Skeletal muscle tissue (tissue), 4 donors: ENCODE data around the gene CAMKK1. TPM values are rescaled to one million over a fixed set of nuclear protein-coding genes. Genes with fewer than 3 reads are reported as not detected.

Experiments
- H3K27ac ChIP-seq: one replicate; pipeline ENCODE4 v1.7.0; 2013; ENCODE audit warnings: mild to moderate bottlenecking, low read depth, low read length, inconsistent platforms
- H3K27me3 ChIP-seq, 3 donors: one replicate each; pipeline ENCODE4 v1.7.0; 2013; ENCODE audit warnings: low read length in 3 of 3; ENCODE audit not compliant: control insufficient read depth in 3 of 3, insufficient read depth in 3 of 3
- H3K36me3 ChIP-seq, 3 donors: one replicate each; pipeline ENCODE4 v1.7.0; 2013; ENCODE audit warnings: low read length in 3 of 3; ENCODE audit not compliant: control insufficient read depth in 3 of 3, insufficient read depth in 3 of 3
- H3K4me1 ChIP-seq, 3 donors: one replicate each; pipeline ENCODE4 v1.7.0; 2013; ENCODE audit warnings: low read length in 3 of 3, mild to moderate bottlenecking in 3 of 3; ENCODE audit not compliant: control insufficient read depth in 3 of 3, insufficient read depth in 3 of 3
- H3K4me3 ChIP-seq, 3 donors: one replicate each; pipeline ENCODE4 v1.7.0; 2013; ENCODE audit warnings: low read length in 3 of 3
- H3K9ac ChIP-seq, 3 donors: one replicate each; pipeline ENCODE4 v1.7.0; 2013; ENCODE audit warnings: low read length in 3 of 3, mild to moderate bottlenecking in 3 of 3, moderate library complexity in 2 of 3, low read depth in 1 of 3
- H3K9me3 ChIP-seq, 3 donors: one replicate each; pipeline ENCODE4 v1.7.0; 2013; ENCODE audit warnings: low read length in 3 of 3; ENCODE audit not compliant: control insufficient read depth in 3 of 3
- total RNA-seq: library from RNA; depleted of rRNA; stranded (reverse); fragments of >200 nt; gene quantifications from one replicate; pipeline ENCODE4 v1.2.3, GENCODE V29; 2014
- donor health status: Osteomylitis.

Gene CAMKK1
- total RNA-seq, 1 donor from 2014 or later, result 4.2 TPM

- Histone ChIP-seq H3K27ac (no peak overlapping the region), H3K36me3 (peaks cover 0 to 13% (median 9%) of the 10 kb centered on the region in 3 donors), H3K27me3 (no peaks in the 10 kb centered on the region), H3K9ac (no peak overlapping the region), H3K9me3 (no peaks in the 10 kb centered on the region), H3K4me3 (no peak overlapping the region), H3K4me1 (peaks cover 17 to 48% (median 40%) of the 10 kb centered on the region in 3 donors)
Measured at GRCh38 chr17:3884188-3884587, 8.7 kb downstream of the CAMKK1 start.

GRCh38 chr17:3882276-3882675 lies 10.6 kb downstream of the CAMKK1 start:
- Histone ChIP-seq H3K4me3 (no peak overlapping the region), H3K9ac (no peak overlapping the region), H3K9me3 (no peaks in the 10 kb centered on the region), H3K27ac (no peak overlapping the region), H3K4me1 (peaks cover 9 to 46% (median 34%) of the 10 kb centered on the region in 3 donors), H3K27me3 (no peaks in the 10 kb centered on the region), H3K36me3 (peaks cover 0 to 13% (median 9%) of the 10 kb centered on the region in 3 donors)

GRCh38 chr17:3880983-3881382 lies 11.9 kb downstream of the CAMKK1 start:
- Histone ChIP-seq H3K4me1 (peaks cover 6 to 43% (median 34%) of the 10 kb centered on the region in 3 donors), H3K27me3 (no peaks in the 10 kb centered on the region), H3K36me3 (peaks cover 4 to 13% (median 9%) of the 10 kb centered on the region in 3 donors), H3K9me3 (no peaks in the 10 kb centered on the region), H3K4me3 (no peak overlapping the region), H3K9ac (no peak overlapping the region), H3K27ac (no peak overlapping the region)

- Histone ChIP-seq H3K36me3 (peaks cover 7 to 10% (median 7%) of the 10 kb centered on the region in 3 donors), H3K4me3 (no peak overlapping the region), H3K27me3 (no peaks in the 10 kb centered on the region), H3K4me1 (peaks cover 6 to 40% (median 28%) of the 10 kb centered on the region in 3 donors), H3K27ac (peak overlapping the region; percentile 82), H3K9me3 (no peaks in the 10 kb centered on the region), H3K9ac (peak overlapping the region; percentile 16 to 27 (median 21))
Measured at GRCh38 chr17:3879591-3880417, 13.0 kb downstream of the CAMKK1 start.

GRCh38 chr17:3879186-3879585 lies 13.7 kb downstream of the CAMKK1 start:
- Histone ChIP-seq H3K9ac (peak overlapping the region; percentile 16 to 27 (median 21)), H3K4me3 (no peak overlapping the region), H3K27ac (peak overlapping the region; percentile 82), H3K36me3 (peaks cover 4 to 7% (median 4%) of the 10 kb centered on the region in 3 donors), H3K27me3 (no peaks in the 10 kb centered on the region), H3K9me3 (no peaks in the 10 kb centered on the region), H3K4me1 (peaks cover 6 to 40% (median 28%) of the 10 kb centered on the region in 3 donors)

- Histone ChIP-seq H3K4me1 (peaks cover 6 to 40% (median 28%) of the 10 kb centered on the region in 3 donors), H3K27ac (peak overlapping the region; percentile 69), H3K4me3 (peak overlapping the region in 1 of 3 donors; percentile 45), H3K27me3 (no peaks in the 10 kb centered on the region), H3K9me3 (no peaks in the 10 kb centered on the region), H3K9ac (peak overlapping the region in 2 of 3 donors; percentile 8 to 27), H3K36me3 (peaks cover 3 to 14% (median 6%) of the 10 kb centered on the region in 3 donors)
Measured at GRCh38 chr17:3877220-3877619, 15.6 kb downstream of the CAMKK1 start.

GRCh38 chr17:3875317-3875716 lies 17.5 kb downstream of the CAMKK1 start:
- Histone ChIP-seq H3K9ac (no peak overlapping the region), H3K36me3 (peaks cover 5 to 18% (median 8%) of the 10 kb centered on the region in 3 donors), H3K9me3 (no peaks in the 10 kb centered on the region), H3K4me1 (peaks cover 6 to 39% (median 28%) of the 10 kb centered on the region in 3 donors), H3K4me3 (no peak overlapping the region), H3K27me3 (no peaks in the 10 kb centered on the region), H3K27ac (no peak overlapping the region)

- Histone ChIP-seq H3K9ac (no peak overlapping the region), H3K36me3 (peaks cover 8 to 18% (median 11%) of the 10 kb centered on the region in 3 donors), H3K9me3 (no peaks in the 10 kb centered on the region), H3K27me3 (no peaks in the 10 kb centered on the region), H3K4me1 (peaks cover 0 to 25% (median 18%) of the 10 kb centered on the region in 3 donors), H3K27ac (no peak overlapping the region), H3K4me3 (no peak overlapping the region)
Measured at GRCh38 chr17:3873862-3874261, 19.0 kb downstream of the CAMKK1 start.

GRCh38 chr17:3870871-3871306 lies 22.0 kb downstream of the CAMKK1 start:
- no peaks in the 10 kb centered on the region for H3K27me3 ChIP-seq
- H3K27ac ChIP-seq, result no peak overlapping the region
- peaks cover 8 to 13% (median 11%) of the 10 kb centered on the region in 3 donors for H3K36me3 ChIP-seq
- H3K9ac ChIP-seq, result no peak overlapping the region
- no peaks in the 10 kb centered on the region for H3K9me3 ChIP-seq
- H3K4me1 ChIP-seq, result peaks cover 0 to 8% (median 2%) of the 10 kb centered on the region in 3 donors
- no peak overlapping the region for H3K4me3 ChIP-seq

GRCh38 chr17:3867606-3868005 lies 25.2 kb downstream of the CAMKK1 start:
- H3K9ac ChIP-seq, result no peak overlapping the region
- peaks cover 4 to 9% (median 7%) of the 10 kb centered on the region in 3 donors for H3K36me3 ChIP-seq
- H3K9me3 ChIP-seq, result no peaks in the 10 kb centered on the region
- no peak overlapping the region for H3K27ac ChIP-seq
- H3K4me1 ChIP-seq, result peaks cover 0 to 10% (median 6%) of the 10 kb centered on the region in 3 donors
- no peak overlapping the region for H3K4me3 ChIP-seq
- no peaks in the 10 kb centered on the region for H3K27me3 ChIP-seq
